Measurements from ENCODE around the gene CTSH.

GRCh38 chr15:78991879-78992278 lies 47.0 kb upstream of the CTSH start:
- TF ChIP-seq, protein P1, sequence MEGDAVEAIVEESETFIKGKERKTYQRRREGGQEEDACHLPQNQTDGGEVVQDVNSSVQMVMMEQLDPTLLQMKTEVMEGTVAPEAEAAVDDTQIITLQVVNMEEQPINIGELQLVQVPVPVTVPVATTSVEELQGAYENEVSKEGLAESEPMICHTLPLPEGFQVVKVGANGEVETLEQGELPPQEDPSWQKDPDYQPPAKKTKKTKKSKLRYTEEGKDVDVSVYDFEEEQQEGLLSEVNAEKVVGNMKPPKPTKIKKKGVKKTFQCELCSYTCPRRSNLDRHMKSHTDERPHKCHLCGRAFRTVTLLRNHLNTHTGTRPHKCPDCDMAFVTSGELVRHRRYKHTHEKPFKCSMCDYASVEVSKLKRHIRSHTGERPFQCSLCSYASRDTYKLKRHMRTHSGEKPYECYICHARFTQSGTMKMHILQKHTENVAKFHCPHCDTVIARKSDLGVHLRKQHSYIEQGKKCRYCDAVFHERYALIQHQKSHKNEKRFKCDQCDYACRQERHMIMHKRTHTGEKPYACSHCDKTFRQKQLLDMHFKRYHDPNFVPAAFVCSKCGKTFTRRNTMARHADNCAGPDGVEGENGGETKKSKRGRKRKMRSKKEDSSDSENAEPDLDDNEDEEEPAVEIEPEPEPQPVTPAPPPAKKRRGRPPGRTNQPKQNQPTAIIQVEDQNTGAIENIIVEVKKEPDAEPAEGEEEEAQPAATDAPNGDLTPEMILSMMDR (IDR thresholded peaks at IDR 0.05; ENCODE audit: insufficient read depth, low read depth, low read length) = no peak
- TF ChIP-seq EZH2 (IDR thresholded peaks at IDR 0.05; ENCODE audit: insufficient read depth, low read length) = no peak

Data from astrocyte (in vitro differentiated cells and primary cell).